ENCODE measurements around the gene VSTM2B.

Gene VSTM2B

GRCh38 chr19:29529646-29530539 is 4.1 kb downstream of the VSTM2B start:
- TF ChIP-seq CTCF (conservative IDR thresholded peaks at IDR 0.05) (no peak), ZFX (IDR thresholded peaks at IDR 0.05) (no peak)
- no peak overlapping the region for H3K27ac ChIP-seq

GRCh38 chr19:29530540-29531457 is 5.0 kb downstream of the VSTM2B start:
- TF ChIP-seq CTCF (conservative IDR thresholded peaks at IDR 0.05) (no peak), ZFX (IDR thresholded peaks at IDR 0.05) (no peak)
- H3K27ac ChIP-seq = no peak overlapping the region

DNA sequence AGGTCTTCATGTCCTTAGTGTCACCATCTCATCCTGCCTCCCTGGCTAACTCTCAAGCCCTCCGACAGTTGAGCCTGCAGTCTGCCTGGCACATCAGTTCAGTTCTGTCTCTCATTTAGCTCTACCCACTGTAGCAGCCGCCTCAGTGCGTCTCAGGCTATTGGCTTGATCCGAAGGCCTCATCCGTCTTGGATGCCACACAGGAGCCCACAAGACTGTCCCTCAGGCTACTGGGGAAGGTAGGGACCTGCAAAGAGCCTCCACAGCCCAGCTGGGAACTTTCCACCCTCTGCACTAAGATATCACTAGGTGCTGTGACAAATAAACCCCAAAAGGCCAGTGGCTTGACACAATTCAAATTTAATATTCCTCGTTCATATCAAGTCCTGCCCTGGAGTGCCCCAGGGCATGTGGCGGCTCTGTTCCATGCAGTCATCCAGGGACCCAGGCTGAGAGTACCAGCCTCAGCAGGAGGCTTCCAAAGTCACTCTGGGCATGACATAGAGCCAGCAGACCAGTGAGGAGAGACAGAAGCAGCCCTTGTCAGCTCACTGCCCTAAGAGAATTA is 5.7 kb downstream of the VSTM2B start:
- H3K27ac ChIP-seq = no peak overlapping the region

DNA sequence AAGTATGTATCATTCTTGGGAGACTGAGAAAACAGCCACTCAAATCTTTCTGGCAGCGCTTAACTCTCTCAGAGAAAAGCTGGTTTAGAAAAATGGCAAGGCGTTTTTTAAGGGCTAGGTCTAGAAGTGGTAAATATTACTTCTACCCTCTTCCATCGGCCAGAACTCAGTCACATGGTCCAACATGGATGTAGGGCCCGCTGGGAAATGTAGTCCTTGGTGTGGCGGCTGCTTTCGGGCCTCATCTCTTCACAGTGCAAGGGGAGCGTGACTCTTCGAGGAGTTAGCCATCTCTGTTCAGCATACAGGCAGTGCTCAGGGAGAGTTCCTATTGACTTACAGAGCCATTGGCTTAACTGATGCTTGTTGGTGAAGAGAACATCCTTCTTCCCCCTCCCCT is 6.3 kb downstream of the VSTM2B start:
- TF ChIP-seq ZFX (IDR thresholded peaks at IDR 0.05) (no peak), CTCF (conservative IDR thresholded peaks at IDR 0.05) (no peak)
- no peak overlapping the region for H3K27ac ChIP-seq

More for the DNA sequence above, 5.7 kb downstream of the VSTM2B start:
- TF ChIP-seq CTCF (conservative IDR thresholded peaks at IDR 0.05) = no peak
- no peak for TF ChIP-seq ZFX (IDR thresholded peaks at IDR 0.05)

DNA sequence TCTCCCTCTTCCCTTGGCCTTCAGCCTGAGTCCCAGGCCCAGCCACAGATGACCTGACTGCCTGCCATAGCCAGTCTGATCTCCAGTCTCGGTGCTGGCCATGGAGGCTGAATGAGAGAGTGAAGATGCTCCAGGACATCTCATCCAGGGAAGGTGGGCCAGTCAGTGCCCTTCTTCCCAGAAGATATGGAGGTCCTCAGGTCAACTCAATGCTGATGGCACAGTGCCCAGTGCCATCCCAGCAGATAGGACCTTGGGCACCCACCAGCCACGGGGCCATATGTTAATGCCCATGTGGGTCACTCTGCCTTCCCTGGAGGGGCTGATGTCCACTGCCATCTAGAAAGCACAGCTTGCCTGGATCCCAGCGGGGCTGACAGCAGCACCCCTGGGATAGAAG is 7.2 kb downstream of the VSTM2B start:
- H3K27ac ChIP-seq = no peak overlapping the region
- TF ChIP-seq CTCF (conservative IDR thresholded peaks at IDR 0.05) (no peak), ZFX (IDR thresholded peaks at IDR 0.05) (no peak)

DNA sequence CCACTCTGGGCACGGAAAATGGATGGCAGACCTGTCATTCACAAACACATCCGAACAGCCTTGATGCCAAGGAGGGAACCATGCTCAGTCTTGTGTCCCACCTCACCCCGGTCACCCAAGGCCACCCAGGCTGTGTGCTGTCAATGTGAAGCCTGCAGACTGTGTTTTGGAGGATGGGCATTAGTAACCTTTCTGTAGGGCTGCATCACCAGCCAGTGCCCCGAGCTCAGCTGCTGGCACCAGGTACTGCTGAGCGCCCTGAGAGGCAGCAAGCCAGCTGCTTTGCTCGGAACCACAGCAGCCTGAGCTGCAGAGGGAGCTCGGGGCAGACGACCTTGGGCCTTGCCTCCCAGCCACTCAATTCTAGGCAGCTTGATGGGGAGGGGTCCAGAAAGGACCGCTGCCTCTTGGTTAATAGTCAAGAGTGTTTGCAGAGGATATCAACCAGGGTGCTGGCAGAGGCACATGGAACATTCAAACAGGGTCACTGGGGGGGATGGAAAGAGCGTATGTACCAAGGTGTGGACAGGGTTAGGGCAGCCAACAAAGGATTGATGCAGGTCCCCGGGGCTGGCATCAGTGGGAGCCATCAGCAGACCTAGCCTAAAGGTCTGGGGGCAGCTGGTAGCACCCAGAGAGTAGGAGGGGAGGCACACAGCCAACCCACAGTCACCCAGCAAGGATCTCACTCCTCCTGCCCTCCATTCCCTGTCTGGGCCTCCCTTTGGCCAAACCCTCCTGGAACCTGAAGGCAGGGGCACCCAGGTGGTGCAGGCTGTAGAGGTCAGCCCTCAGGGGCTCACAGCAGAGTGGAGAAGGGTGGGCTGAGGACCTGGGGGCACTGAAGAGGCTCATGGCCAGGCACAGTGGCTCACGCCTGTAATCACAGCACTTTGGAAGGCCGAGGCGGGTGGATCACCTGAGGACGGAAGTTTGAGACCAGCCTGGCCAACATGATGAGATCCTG is 8.1 kb downstream of the VSTM2B start:
- no peak for TF ChIP-seq ZFX (IDR thresholded peaks at IDR 0.05)
- no peak for TF ChIP-seq CTCF (conservative IDR thresholded peaks at IDR 0.05)
- no peak overlapping the region for H3K27ac ChIP-seq

Measured in C4-2B (cell line).